Ovary (tissue), 9 donors: ENCODE data around the gene GSTM2. TPM values are rescaled to one million over a fixed set of nuclear protein-coding genes. Genes with fewer than 3 reads are reported as not detected.

Experiments
- DNase-seq, 5 donors: peaks; one replicate each; pipeline ENCODE4 v3.0.0-alpha.2; 2019 to 2020
- H3K27ac ChIP-seq, 2 donors: fragments of 200-600 bp; one replicate each; pipeline versions ENCODE4 v1.5.1 to v1.8.0; 2019 to 2022
- H3K27me3 ChIP-seq: fragments of 200-600 bp; one replicate; pipeline ENCODE4 v1.8.0; 2022
- H3K36me3 ChIP-seq: fragments of 200-600 bp; sonication (generic); one replicate; pipeline ENCODE4 v1.5.1; 2019
- H3K4me1 ChIP-seq: one replicate; pipeline ENCODE4 v1.8.1; 2013; ENCODE audit warnings: mild to moderate bottlenecking, moderate library complexity; ENCODE audit not compliant: insufficient read depth
- H3K4me3 ChIP-seq: fragments of 200-600 bp; sonication (generic); one replicate; pipeline ENCODE4 v1.5.1; 2017
- H3K9me3 ChIP-seq, 2 donors: fragments of 200-600 bp in 1 of 2; sonication (generic) in 1 of 2; one replicate each; pipeline versions ENCODE4 v1.5.1 to v1.8.1; 2013 to 2019; ENCODE audit warnings: mild to moderate bottlenecking in 1 of 2, moderate library complexity in 1 of 2
- CTCF ChIP-seq, 3 donors: fragments of 450-650 bp in 2 of 3; fragments of 200-600 bp in 1 of 3; IDR thresholded peaks; one replicate each; pipeline versions ENCODE4 v1.5.1 to v1.8.0; 2016 to 2022; ENCODE audit warnings: antibody characterized with exemption in 3 of 3, mild to moderate bottlenecking in 1 of 3
- EP300 ChIP-seq: sonication (generic); formaldehyde crosslinking; IDR thresholded peaks from one replicate; pipeline ENCODE4 v1.6.1; 2017; ENCODE audit warnings: antibody characterized with exemption
- POLR2A ChIP-seq: fragments of 450-650 bp; IDR thresholded peaks from one replicate; pipeline ENCODE4 v1.6.1; 2017; ENCODE audit warnings: antibody characterized with exemption, mild to moderate bottlenecking, moderate library complexity
- WGBS, 3 donors: extraction: QIAGEN DNeasy Blood & Tissue Kit in 1 of 3; methylation state at CpG; one replicate each; pipeline versions ENCODE4 v1.1.5 to v1.1.7; 2013 to 2017; 5-methylcytosine and 5-hydroxymethylcytosine counted together
- intact Hi-C, 4 donors: fragments of 100-400 bp; cut with DNase I; formaldehyde crosslinking; loops; one replicate each; pipeline versions ENCODE4 v1.11.0 to v1.15.1; 2022 to 2023
- polyA plus RNA-seq, 2 donors: library from polyadenylated mRNA; stranded (reverse); fragments of 200-250 nt in 1 of 2; fragments of 350-450 nt in 1 of 2; fragmentation: Illumina TruSeq in 1 of 2; extraction: RNeasy Lipid Tissue Mini Kit (QIAGEN cat#74804) in 1 of 2; gene quantifications; one replicate each; pipeline ENCODE4 v1.2.3, GENCODE V29; 2013 to 2014
- total RNA-seq, 7 donors: library from RNA; depleted of rRNA in 2 of 7; stranded (reverse); fragments of >200 nt in 2 of 7; fragmentation: NEBNext Ultra II Directional in 3 of 7; extraction: Animal tissue kit (Norgen Biotek cat#: 25700) in 3 of 7; gene quantifications; one replicate each; pipeline versions ENCODE4 v1.1.0 to v1.2.4, GENCODE V29; 2016 to 2023
- donor health status: DM: no; HTN: no; CAD: no; lungs with moderate emphysema.
- donor health status: DM: no; HTN: no; CAD: no.
- donor health status: Bipolar disorder and iron deficiency.
- donor health status: DM: yes; HTN: yes; CAD: no.
- donor health status: DM: no; HTN: no; CAD: no.
- donor health status: DM: yes; HTN: yes; CAD: no.

The GSTM2 gene
- total and polyA plus RNA-seq, 9 donors, result 101 to 318 (median 202) TPM

- DNase-seq, result peak in 2 of 5 donors; percentile 24 to 42
- no peak overlapping the region for H3K4me3 ChIP-seq
- peaks cover 8% of the 10 kb centered on the region for H3K4me1 ChIP-seq
- WGBS, 3 donors, result 74 to 78% (median 75%) methylated on average over 32 of the region's 32 CpGs
- no peaks in the 10 kb centered on the region for H3K36me3 ChIP-seq
- H3K27me3 ChIP-seq, result no peaks in the 10 kb centered on the region
- intact Hi-C loops, result loop anchor here in 2 of 4 donors (5.0 kb wide), 1 partner anchor 79 kb away; the partner anchor contains the start of gene GNAI3 (in 2 of the 2)
- no peaks in the 10 kb centered on the region for H3K9me3 ChIP-seq
- H3K27ac ChIP-seq, result no peak overlapping the region
- TF ChIP-seq EP300 (no peak), CTCF (IDR thresholded peaks at IDR 0.05) (no peak), POLR2A (no peak)
These were observed 42.0 kb upstream of the GSTM2 start for GRCh38 chr1:109625601-109626560.

- peaks cover 2% of the 10 kb centered on the region for H3K4me1 ChIP-seq
- no peaks in the 10 kb centered on the region for H3K36me3 ChIP-seq
- TF ChIP-seq POLR2A (no peak), CTCF (IDR thresholded peaks at IDR 0.05) (no peak), EP300 (no peak)
- intact Hi-C loops, result loop anchor here in 2 of 4 donors (5.0 kb wide), 1 partner anchor 80 kb away; the partner anchor contains the start of gene GNAI3 (in 2 of the 2)
- H3K27me3 ChIP-seq, result no peaks in the 10 kb centered on the region
- no peaks in the 10 kb centered on the region for H3K9me3 ChIP-seq
- no peak overlapping the region for H3K27ac ChIP-seq
- DNase-seq, result no peak
- no peak overlapping the region for H3K4me3 ChIP-seq
- 91 to 92% (median 91%) methylated on average over 21 of the region's 21 CpGs for WGBS, 3 donors
These were observed 41.0 kb upstream of the GSTM2 start for GRCh38 chr1:109626682-109627408.

GRCh38 chr1:109627692-109628399 lies 40.0 kb upstream of the GSTM2 start:
- Histone ChIP-seq H3K4me1 (peaks cover 2% of the 10 kb centered on the region), H3K27me3 (no peaks in the 10 kb centered on the region), H3K9me3 (no peaks in the 10 kb centered on the region), H3K27ac (no peak overlapping the region), H3K4me3 (no peak overlapping the region), H3K36me3 (no peaks in the 10 kb centered on the region)
- WGBS, 3 donors, result 86 to 90% (median 88%) methylated on average over 23 of the region's 23 CpGs
- no peak for TF ChIP-seq EP300
- no peak for TF ChIP-seq CTCF (IDR thresholded peaks at IDR 0.05)
- TF ChIP-seq POLR2A, result no peak
- DNase-seq, result no peak
- intact Hi-C loops, result loop anchor here in 2 of 4 donors (5.0 kb wide), 1 partner anchor 81 kb away; the partner anchor contains the start of gene GNAI3 (in 2 of the 2)
